Measurements from ENCODE around the gene PBX2.
A peak's percentile ranks its signal among the peaks of the same experiment; 100 is the strongest.

PBX2 gene

GRCh38 chr6:32177788-32178546 is 12.0 kb downstream of the PBX2 start, which contains the start of gene RNF5:
Gene RNF5 (plus strand): TSS chr6:32178405. CDS start chr6:32178512, 107 bp downstream.
- Mint-ChIP-seq H3K27ac (peak within 1 kb of the TSS; percentile 90), H3K4me3 (peak within 1 kb of the TSS; percentile 93), H3K36me3 (ENCODE audit: low read depth) (peaks cover 23% of the 10 kb centered on the region), H3K27me3 (ENCODE audit: low read depth, poor library complexity) (no peaks in the 10 kb centered on the region), H3K4me1 (peaks cover 75% of the 10 kb centered on the region), H3K9me3 (no peaks in the 10 kb centered on the region)
- DNase-seq, result peak; percentile 89
- TF ChIP-seq CTCF (IDR thresholded peaks at IDR 0.05), result no peak

GRCh38 chr6:32177183-32177787 is 12.7 kb downstream of the PBX2 start:
- Mint-ChIP-seq H3K4me3 (peak overlapping the region; percentile 93), H3K4me1 (peaks cover 80% of the 10 kb centered on the region), H3K27me3 (ENCODE audit: low read depth, poor library complexity) (no peaks in the 10 kb centered on the region), H3K27ac (peak overlapping the region; percentile 90), H3K9me3 (no peaks in the 10 kb centered on the region), H3K36me3 (ENCODE audit: low read depth) (peaks cover 23% of the 10 kb centered on the region)
- peak; percentile 46 for DNase-seq
- no peak for TF ChIP-seq CTCF (IDR thresholded peaks at IDR 0.05)

GRCh38 chr6:32176476-32177182 is 13.4 kb downstream of the PBX2 start:
- TF ChIP-seq CTCF (IDR thresholded peaks at IDR 0.05), result no peak
- Mint-ChIP-seq H3K9me3 (no peaks in the 10 kb centered on the region), H3K27me3 (ENCODE audit: low read depth, poor library complexity) (no peaks in the 10 kb centered on the region), H3K36me3 (ENCODE audit: low read depth) (peaks cover 23% of the 10 kb centered on the region), H3K4me1 (peaks cover 80% of the 10 kb centered on the region), H3K27ac (peak overlapping the region; percentile 90), H3K4me3 (peak overlapping the region; percentile 93)
- no peak for DNase-seq

GRCh38 chr6:32175711-32176475 is 14.1 kb downstream of the PBX2 start, which contains the start of gene AGPAT1:
Gene AGPAT1 (minus strand): TSS chr6:32176084. CDS start chr6:32171496, 4,588 bp downstream.
- DNase-seq, result peak; percentile 99
- Mint-ChIP-seq H3K9me3 (no peaks in the 10 kb centered on the region), H3K36me3 (ENCODE audit: low read depth) (peaks cover 23% of the 10 kb centered on the region), H3K4me3 (peak within 1 kb of the TSS; percentile 93), H3K27me3 (ENCODE audit: low read depth, poor library complexity) (no peaks in the 10 kb centered on the region), H3K4me1 (peaks cover 72% of the 10 kb centered on the region), H3K27ac (peak within 1 kb of the TSS; percentile 90)
- no peak for TF ChIP-seq CTCF (IDR thresholded peaks at IDR 0.05)

GRCh38 chr6:32175322-32175710 is 14.7 kb downstream of the PBX2 start:
- TF ChIP-seq CTCF (IDR thresholded peaks at IDR 0.05), result no peak
- Mint-ChIP-seq H3K27me3 (ENCODE audit: low read depth, poor library complexity) (no peaks in the 10 kb centered on the region), H3K4me1 (peaks cover 66% of the 10 kb centered on the region), H3K9me3 (no peaks in the 10 kb centered on the region), H3K4me3 (peak overlapping the region; percentile 93), H3K36me3 (ENCODE audit: low read depth) (peaks cover 23% of the 10 kb centered on the region), H3K27ac (no peak overlapping the region)
- DNase-seq, result no peak

Data from nephron progenitor cell (in vitro differentiated cells).